Anterior cingulate cortex (tissue), 58 donors: Measurements from ENCODE around the gene MPHOSPH9.
"Not testable (repeated sequence)": the region's sequence is repeated elsewhere in the genome, so short reads cannot be mapped to it uniquely, and the experiment has no call there.

Experiments
- DNase-seq, 58 donors: peaks; one replicate each; lab custom pipeline; 2025; lab: John Stamatoyannopoulos, UW

The MPHOSPH9 gene

DNA sequence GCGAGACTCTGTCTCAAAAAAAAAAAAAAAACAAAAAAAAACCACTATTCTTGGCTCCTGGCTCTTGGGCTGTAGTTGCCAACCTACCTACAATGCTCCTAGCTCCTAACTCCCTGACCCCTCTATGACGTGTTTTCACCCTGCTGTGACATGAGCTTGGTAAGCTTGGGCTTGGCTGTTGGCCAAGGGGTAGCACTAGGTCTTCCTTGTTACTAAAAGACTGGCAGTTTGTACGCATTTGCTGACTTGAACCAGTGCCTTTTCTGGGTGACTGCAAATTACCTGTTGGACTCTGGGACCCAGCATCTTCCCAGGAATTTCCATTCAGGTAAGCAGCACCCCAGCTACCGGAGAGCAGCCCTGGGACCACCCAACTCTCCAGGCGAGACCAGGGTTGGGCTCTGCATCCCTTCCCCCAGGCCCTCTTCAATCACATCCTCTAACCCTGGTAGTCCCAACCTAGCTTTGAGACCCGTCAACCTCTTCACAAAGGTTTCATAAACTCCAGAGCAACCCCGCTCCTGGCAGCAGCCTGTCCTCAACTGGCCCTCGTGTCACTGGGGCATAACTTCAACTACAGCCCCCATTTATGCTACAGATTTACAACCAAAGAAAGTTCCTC is 30.4 kb upstream of the MPHOSPH9 start:
- DNase-seq: peak in 1 of 58 donors; percentile 44

- no peak for DNase-seq
These were observed 28.3 kb upstream of the MPHOSPH9 start for GRCh38 chr12:123261196-123261595.

- no peak for DNase-seq
These were observed 27.1 kb upstream of the MPHOSPH9 start for GRCh38 chr12:123260081-123260480.

GRCh38 chr12:123258593-123258992 is 25.7 kb upstream of the MPHOSPH9 start:
- DNase-seq: no peak

- no peak for DNase-seq
These were observed 22.0 kb upstream of the MPHOSPH9 start for GRCh38 chr12:123254853-123255446.

DNA sequence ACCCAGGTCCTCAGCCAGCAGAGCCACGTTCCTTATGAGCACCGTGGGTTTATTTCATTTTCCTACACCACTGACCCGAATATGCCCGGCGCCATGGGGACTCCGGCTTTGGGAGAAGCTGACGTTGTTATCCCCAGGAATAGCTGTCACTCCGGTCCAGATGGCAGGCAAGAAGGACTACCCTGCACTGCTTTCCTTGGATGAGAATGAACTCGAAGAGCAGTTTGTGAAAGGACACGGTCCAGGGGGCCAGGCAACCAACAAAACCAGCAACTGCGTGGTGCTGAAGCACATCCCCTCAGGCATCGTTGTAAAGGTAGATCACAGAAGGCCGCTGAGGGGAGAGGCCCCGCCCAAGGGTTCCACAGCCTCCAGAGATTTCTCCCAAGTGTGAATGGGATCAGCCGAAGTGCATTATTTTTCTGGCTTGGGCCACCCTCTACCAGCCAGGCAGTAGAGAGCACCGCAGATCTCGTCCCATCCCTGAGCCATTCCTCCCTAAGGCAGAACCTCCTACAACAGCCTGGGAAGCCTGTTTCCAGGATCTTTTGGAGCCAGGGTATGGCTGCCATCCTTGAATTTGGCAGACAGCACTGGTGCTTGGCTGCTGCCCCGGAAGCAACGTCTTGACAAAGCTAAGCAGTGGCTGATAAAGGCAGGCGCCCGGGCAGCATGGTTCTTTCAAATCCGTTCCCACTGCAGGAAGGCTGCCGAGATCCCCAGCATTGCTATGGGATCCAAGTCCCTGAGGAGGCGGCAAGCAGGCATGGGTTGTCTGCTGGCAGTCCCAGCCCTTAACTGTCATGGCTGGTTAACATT is 20.9 kb upstream of the MPHOSPH9 start:
- DNase-seq: peak in 52 of 58 donors; percentile 20 to 91 (median 66)

DNA sequence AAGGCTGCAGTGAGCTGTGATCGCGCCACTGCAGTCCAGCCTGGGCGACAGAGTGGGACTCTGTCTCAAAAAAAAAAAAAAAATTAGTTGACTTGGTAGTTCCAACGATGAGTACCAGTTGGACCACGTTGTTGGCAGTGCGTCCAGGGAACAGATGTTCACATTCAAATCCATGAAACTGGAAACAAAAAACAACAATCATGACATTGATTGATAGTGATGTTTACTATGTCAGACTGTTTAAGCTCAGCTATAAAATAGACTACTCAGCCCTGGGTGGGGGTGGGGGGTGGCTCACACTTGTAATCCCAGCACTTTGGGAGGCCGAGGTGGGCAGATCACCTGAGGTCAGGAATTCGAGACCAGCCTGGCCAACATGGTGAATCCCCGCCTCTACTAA is 19.4 kb upstream of the MPHOSPH9 start:
- not testable (repeated sequence) for DNase-seq

GRCh38 chr12:123251403-123252076 is 18.6 kb upstream of the MPHOSPH9 start:
- DNase-seq: no peak

- no peak for DNase-seq
These were observed 17.8 kb upstream of the MPHOSPH9 start for GRCh38 chr12:123250471-123251383.

DNA sequence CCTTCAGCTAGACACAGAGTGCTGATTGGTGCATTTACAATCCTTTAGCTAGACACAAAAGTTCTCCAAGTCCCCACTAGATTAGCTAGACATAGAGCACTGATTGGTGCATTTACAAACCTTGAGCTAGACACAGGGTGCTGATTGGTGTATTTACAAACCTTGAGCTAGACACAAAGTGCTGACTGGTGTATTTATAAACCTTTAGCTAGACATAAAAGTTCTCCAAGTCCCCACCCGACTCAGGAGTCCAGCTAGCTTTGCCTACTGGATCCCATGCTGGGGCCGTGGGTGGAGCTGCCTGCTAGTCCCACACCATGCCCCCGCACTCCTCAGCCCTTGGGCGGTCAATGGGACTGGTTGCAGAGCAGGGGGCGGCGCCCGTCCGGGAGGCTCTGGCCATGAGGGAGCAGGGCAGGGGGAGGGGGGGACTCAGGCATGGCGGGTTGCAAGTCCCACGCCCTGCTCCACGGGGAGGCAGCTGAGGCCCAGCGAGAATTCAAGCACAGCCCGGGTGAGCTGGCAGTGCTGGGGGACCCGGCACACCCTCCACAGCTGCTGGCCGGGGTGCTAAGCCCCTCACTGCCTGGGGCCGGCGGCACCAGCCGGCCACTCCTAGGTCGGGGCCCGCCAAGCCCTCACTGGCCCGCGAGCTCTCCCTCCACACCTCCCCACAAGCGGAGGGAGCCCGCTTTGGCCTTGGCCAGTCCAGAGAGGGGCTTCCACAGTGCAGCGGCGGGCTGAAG is 16.2 kb upstream of the MPHOSPH9 start:
- DNase-seq: not testable (repeated sequence)

GRCh38 chr12:123248129-123248528 is 15.2 kb upstream of the MPHOSPH9 start:
- not testable (repeated sequence) for DNase-seq

- DNase-seq: no peak
These were observed 12.7 kb upstream of the MPHOSPH9 start for GRCh38 chr12:123245678-123246077.

DNA sequence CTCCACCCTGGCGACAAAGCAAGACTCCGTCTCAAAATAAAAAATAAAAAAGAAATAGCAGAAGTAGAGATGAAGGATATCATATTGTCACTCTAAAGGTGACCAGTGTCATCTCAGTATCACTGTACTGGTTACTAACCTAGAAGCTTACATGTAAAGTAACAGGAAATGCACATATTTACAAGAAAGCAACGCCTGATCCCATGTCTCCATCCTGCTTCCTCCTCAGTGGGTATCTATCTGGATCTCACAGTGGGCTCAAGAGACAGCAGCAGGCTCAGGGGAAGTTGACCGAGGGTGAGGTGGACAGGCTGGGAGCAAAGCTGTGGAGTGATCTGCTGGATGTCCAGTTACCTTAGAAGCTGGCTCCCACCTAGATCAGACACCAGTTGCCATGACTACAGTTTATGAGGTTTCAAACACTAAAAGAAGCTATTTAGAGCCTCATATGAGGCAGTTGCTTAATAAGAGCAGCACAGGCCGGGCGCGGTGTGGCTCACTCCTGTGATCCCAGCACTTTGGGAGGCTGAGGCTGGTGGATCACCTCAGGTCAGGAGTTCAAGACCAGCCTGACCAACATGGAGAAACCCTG is 10.8 kb upstream of the MPHOSPH9 start:
- DNase-seq: no peak

- peak in 2 of 58 donors; percentile 4 to 18 for DNase-seq
These were observed 9.4 kb upstream of the MPHOSPH9 start for GRCh38 chr12:123242116-123242904.

DNA sequence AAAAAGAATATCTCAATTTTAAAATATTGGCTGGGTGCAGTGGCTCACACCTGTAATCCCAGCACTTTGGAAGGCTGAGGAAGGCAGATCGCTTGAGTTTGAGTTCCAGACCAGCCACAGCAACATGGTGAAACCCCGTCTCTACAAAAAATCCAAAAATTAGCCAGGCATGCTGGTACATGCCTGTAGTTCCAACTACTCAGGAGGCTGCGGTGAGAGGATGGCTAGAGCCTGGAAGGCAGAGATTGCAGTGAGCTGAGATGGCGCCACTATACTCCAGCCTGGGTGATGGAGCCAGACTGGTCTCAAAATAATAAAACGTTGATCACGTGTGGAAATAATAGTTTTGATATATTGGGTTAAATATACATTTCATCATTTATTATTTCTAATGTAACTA is 6.0 kb upstream of the MPHOSPH9 start:
- DNase-seq: no peak

DNA sequence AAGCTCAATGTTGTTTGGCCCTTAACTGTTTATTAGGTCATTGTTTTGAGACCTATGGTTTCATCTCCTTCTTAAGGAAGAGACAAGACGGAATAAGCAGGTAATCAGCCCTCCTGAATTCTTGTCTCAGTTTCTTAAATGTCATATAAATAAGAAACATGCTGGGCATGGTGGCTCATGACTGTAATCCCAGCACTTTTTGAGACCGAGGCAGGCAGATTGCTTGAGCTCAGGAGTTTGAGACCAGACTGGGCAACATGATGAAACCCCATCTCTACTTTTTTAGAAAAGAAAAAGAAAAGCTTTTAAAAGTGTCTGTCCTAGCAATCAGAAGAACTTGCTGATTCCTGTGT is 5.4 kb upstream of the MPHOSPH9 start:
- DNase-seq: no peak

DNA sequence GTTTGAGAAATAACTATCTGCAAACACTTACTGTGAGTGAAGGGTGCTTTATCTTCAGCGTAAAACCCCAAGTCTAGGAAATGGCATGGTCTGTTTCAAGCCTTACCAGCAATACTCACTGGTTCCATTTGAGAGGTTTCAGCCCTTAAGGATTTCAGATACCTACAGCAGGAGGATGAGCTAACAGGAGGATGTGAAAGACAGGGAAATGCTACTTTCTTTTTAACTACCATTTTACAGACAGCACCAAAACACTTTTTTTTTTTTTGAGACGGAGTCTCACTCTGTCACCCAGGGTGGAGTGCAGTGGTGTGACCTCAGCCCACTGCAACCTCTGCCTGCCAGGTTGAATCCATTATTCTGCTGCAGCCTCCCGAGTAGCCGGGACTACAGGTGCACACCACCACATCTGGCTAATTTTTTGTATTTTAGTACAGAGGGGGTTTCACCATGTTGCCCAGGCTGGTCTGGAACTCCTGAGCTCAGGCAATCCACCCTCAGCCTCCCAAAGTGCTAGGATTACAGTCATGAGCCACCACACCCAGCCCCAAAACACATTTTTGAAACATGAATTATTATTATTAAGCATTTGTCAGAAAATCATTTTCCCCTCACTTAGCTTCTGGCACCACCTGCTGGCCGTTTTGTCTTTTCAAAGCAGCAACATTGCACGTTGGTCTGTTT is 4.8 kb upstream of the MPHOSPH9 start:
- DNase-seq: peak in 22 of 58 donors; percentile 1 to 57 (median 17)
